Frontal cortex (tissue), 4 donors: Measurements from ENCODE around the gene HMGXB4. TPM values are rescaled to one million over a fixed set of nuclear protein-coding genes. Genes with fewer than 3 reads are reported as not detected.

Experiments used
- DNase-seq, 2 donors: peaks; one replicate each; pipeline ENCODE4 v3.0.0; 2012; ENCODE audit warnings: low spot score in 2 of 2
- FAIRE-seq: peaks from 2 replicates; lab custom pipeline; 2012; peaks lifted over from hg19 to GRCh38; lab: Jason Lieb, UNC
- total RNA-seq: library from RNA; depleted of rRNA; stranded (reverse); fragments of >200 nt; gene quantifications from one replicate; pipeline ENCODE4 v1.2.3, GENCODE V29; 2014
- donor health status: control.
- donor health status: control.
- donor health status: control.

Gene HMGXB4
- total RNA-seq, 1 donor from 2014 or later: 22.0 TPM

DNA sequence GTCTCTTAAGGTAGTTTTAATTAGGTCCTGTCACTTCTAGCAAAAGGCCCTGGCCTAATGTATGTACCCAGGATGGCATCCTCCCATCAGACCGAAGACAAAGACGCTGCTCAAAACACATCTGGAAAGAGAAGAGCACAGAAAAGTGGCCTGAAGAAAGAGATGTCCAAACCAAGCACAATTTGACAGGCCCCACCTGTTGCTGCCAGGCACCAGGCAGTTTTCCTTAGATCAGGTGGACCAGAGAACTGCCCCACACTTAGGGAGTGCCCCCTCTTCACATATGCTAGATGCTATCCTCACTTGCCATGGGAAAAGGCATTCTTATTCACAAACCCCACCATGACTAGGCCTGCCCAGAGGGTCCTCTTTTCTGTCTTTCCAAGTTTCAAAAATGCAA is 3.3 kb upstream of the HMGXB4 start:
- DNase-seq (no peak), FAIRE-seq (no peak)

DNA sequence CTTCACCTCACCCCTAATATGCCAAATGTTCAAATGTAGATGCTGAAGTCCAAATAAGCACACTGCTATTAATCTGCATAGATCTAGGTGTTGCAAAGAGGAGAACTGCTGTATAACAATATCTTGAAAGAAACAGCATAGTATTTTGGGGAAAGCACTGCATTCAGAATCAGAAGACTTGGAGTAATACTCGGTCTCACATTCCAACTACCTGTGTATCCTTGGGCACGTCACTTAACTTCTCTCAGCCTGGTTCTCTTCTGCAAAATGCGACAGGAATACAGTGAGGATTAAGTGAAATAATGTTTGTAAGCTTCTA is 332 bp upstream of the HMGXB4 start:
- DNase-seq (no peak), FAIRE-seq (no peak)

DNA sequence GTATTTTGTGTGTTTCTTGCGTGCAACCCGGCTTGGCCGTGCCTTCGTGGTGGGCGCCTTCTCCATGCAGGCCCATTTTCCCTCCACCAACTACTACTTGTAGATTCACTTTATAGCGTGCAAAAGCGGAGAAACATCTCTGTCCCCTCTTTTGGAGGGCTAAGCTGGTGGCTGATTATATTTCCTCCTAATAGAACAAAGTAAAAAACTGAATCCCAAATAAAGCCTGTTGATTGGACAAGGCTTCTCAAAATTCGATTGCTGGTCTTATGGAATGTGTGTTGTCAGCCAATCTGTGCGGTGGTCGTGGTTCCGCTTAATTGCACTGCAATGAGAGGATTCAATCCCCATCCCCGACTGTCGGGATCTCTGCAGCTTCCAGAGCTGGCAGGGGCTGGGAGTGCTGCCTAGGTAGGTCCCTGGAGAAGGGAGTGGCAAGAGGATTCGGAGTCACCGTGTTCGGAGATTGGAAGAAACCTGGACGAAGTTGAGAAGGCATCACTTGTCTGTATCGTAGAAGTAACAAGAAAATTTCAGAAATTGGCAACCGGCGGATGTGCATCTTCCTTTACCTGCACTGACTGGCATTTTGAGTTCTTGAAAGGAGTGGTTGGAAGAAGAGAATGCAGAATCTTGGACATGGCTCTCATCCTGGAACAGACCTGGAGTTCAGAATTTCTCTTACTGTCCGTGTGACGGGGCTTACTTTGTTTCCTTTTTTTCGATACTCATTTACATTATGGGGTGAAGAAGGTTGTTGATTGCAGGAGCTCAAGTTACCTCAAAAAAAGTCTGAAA is 1.1 kb downstream of the HMGXB4 start:
- DNase-seq (no peak), FAIRE-seq (no peak)

DNA sequence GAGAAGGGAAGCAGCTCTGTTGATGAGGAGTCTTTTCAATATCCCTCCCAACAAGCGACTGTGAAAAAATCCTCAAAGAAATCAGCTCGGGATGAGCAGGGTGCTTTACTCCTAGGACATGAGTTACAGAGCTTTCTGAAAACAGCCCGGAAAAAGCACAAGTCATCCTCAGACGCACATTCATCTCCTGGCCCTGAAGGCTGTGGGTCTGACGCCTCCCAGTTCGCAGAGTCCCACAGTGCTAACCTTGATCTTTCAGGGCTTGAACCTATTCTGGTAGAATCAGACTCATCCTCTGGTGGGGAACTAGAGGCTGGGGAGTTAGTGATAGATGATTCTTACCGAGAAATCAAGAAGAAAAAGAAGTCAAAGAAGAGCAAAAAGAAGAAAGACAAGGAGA is 7.7 kb downstream of the HMGXB4 start:
- FAIRE-seq (no peak), DNase-seq (no peak)

DNA sequence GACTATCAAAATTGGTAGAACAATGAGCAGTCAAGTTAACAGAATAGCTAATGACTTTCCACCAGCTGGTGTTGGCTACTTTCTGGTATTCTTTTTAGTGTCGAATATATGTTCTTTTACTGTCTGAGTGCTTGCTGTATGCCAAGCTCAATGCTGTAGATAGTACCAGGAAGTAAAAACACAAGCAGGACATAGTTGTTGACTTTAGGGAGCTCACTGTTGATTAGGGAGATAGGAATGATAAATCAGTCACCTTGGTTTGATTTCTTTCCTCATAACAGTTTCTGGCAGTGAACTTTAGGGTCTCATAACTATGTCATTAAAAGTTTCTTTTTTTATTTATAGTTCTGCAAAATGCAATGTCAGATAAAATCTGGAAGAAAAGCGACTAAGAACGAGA is 9.0 kb downstream of the HMGXB4 start:
- DNase-seq (no peak), FAIRE-seq (no peak)

DNA sequence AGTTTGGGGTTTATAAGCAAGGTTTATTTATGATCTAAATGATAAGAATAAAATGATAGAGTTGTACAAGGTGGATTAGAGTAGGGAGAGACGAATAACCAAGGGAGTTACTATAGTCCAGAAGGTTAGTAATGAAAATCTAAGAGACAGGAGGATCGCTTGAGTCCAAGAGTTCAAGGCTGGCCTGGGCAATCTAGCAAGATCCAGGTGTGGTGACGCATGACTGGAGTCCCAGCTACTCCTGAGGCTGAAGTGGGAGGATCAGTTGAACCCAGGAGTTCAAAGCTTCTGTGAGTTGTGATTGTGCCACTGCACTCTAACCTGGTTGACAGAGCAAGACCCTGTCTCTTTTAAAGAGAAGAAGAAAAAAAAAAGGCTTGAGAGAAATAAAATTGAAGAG is 12.3 kb downstream of the HMGXB4 start:
- FAIRE-seq (no peak), DNase-seq (no peak)

DNA sequence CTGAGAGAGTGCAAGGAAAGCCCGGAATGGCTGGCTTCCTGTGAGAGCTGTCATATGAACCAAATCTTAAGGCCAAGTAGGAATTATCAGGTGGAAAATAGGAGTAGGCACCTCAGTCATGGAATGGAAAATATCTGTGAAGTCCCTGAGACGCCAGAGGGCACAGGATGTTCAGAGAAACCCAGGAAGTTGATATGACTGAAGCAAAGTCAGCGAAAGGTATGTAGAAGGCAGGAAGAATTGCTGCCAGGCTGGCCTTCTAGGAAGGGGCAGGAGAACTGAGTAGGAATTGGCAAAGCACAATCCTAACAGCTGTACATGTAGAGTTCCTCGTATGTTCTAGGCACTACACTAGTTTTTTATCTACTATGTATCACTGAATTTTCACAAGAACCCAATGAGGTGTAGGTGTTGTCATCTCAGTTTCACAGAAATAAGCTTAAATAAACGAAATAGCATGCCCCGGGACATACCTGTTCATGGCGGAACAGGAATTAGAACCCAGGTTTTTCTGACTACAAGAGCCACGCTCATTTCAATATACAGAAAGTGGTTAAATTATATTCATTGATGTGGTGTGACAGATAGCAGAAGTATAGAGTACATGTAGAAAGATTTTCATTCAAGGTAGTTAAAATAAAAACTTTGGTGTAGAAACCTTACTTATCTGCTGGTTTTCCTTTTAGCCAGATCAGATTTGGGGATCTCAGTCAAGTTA is 17.0 kb downstream of the HMGXB4 start:
- DNase-seq: no peak
- FAIRE-seq: no peak

DNA sequence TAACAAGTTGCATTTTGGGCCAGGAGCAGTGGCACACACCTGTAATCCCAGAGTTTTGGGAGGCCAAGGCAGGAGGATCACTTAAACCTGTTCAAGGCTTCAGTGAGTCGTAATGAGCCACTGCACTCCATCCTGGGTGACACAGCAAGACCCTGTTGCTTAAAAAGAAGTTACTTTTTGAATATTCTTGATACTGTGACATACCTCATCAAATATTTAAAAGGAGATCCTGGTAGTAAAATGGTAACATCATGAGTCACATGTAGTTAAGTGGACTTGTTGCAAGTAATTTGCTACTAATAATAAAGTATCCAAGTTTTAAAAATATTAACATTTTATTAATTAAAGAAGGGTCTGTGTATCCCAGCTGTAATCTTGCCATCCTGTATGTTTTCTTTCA is 18.3 kb downstream of the HMGXB4 start:
- FAIRE-seq (no peak), DNase-seq (no peak)

DNA sequence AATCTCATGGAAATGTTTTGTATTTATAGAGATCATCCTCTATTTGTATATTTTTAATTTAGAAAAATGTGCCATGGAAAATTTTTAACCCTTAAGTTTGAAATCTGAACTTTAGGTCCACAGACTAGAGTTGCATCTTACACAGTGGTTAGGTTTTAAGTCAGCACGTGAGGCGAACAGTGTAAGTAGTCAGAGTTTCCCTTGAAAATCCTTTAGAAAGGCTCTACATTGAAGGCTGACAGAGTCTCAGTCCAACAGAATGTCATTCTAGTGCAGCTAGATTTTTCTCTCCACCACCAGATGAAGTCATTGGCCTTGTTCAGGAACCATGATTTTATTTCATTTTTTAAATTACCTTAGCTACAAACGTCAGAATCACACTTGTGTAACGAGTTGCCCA is 18.7 kb downstream of the HMGXB4 start:
- DNase-seq (no peak), FAIRE-seq (no peak)

DNA sequence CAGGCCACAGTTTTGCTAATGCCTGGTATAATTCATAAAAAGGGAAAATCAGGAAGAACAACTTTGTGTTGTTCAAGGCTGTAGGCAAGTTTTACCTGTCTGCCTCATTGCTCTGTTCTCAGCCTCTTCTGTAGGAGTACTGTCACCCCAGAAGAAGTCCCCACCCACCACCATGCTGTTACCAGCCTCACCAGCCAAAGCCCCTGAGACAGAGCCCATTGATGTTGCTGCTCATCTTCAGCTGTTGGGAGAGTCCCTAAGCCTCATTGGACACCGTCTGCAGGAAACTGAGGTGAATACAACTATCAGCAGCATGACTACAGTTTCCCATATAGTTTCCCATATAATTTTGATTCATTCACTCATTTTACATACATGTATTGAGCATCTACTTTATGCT is 30.8 kb downstream of the HMGXB4 start:
- DNase-seq: no peak
- FAIRE-seq: no peak

DNA sequence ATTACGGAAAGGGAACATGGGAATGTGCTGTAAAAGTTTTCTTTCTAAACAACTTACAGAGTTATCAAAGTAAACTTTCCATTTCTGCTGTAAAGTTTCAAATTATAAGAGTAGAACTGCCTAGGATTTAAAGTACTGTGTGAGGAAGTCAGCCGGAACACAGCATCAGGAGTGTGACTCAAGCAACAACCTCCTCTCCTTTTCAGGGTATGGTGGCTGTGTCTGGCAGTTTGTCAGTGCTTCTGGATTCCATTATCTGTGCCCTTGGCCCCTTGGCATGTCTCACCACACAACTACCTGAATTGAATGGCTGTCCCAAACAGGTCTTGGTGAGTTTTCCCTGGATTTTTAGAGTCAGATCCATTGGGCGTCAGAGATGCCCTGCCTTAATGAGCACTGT is 35.5 kb downstream of the HMGXB4 start:
- no peak for DNase-seq
- FAIRE-seq: no peak

DNA sequence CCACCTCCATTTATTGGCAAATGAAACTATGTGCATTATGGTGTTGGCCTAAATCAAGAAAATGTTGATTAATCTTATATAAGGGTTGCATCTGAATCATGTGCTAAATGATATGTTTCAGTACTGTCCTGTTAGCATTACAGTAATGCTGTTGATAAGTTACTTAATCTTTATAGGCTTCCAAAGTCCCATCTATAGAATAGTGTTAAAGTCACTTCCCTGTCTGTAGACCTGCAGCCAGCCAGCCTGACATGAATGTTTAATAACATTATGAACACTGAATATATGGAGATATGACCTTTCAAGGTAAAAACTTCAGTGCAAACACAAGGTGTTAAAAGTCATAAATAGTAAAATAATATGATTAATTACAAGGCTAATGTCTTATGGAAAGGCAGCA is 38.8 kb downstream of the HMGXB4 start:
- FAIRE-seq (no peak), DNase-seq (no peak)

DNA sequence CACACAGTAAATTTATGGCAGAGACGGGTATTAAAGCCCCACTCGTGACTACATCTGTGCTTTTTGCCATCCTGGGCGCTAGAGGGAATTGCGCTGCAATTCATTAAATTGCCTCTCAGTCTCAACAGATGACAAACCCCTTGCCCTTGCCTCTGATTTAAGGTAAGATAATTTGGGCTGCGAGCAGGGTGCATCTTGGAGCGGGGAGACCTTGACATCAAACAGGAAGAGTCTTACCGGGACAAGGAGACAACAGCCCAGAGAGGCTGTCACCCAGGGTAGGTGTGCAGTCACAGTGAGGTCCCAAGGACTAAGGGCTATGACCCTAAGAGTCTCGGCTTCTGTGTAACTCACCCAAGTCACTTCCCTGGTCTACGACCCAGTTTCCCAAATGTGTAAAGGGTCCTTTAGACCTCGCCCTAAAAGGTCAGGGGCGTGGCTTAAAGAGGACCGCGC is 42.0 kb downstream of the HMGXB4 start:
- FAIRE-seq (no peak), DNase-seq (peak in 1 of 2 donors; percentile 24)

DNA sequence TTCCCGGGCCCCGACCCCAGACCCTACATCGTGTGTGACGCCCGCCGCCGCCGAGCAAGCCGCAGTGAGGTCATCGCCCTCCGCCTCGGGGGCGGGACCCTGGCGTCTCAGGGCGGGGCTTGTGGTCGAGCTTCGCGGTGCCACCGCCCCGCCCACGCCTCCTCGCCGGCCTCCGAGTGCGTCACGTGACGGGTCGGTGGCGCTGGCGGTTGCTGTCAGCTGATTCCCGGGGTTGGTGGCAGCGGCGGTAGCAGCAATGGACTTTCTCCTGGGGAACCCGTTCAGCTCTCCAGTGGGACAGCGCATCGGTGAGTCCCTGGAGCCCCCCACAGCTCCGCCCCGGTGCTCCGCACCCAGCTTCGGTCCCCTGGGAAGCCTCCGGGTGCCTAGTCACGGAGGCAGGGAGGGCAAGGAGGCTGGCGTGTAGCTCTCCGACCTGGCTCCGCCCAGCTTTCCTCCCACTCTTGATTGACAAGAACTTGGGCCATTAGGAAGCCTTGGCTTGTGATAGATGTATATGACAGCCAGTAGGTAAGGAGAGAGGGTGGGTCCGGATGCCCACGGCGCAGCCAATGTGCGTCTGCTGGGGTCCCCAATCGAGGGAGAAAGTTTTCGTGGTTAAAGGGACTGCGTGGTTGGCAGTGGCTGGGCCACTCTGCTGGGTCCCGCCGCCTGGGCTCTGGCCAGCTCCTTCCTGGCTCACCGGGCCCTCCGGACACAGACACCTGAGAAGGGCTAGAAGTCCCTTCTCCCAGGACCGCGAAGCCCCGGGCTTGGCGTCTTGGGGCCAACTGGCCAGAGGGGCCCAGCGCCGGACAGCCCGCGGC is 42.6 kb downstream of the HMGXB4 start, which contains the start of gene TOM1:
Gene TOM1 (plus strand): TSS at position 222 of the 827 bp plus-strand sequence. CDS start 35 bp downstream, at position 257.
- FAIRE-seq (peak; percentile 31), DNase-seq (peak; percentile 93 to 95)

DNA sequence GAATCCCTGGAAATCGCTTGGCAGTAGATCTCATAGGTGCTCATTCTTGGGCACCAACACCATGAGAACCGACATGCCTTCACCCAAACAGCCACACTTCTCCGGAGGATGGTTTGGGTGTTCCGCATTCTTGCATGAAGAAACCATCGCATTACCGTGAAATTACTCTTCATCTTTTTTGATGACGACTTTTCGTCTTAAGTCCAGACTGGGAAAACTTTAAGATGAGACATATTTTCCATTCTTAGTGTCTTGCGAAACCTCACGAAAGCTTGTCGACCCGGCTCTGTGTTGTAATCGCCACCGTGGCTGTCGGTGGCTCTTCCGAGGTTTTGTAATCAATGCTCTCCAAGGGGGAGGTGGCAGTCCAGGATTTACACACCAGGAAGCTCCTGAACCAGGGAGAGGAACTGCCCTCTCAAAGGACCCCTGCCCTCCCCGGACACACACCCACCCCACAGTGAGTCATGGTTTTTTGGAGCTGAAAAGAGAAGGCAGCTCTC is 44.1 kb downstream of the HMGXB4 start:
- FAIRE-seq: no peak
- DNase-seq: no peak

DNA sequence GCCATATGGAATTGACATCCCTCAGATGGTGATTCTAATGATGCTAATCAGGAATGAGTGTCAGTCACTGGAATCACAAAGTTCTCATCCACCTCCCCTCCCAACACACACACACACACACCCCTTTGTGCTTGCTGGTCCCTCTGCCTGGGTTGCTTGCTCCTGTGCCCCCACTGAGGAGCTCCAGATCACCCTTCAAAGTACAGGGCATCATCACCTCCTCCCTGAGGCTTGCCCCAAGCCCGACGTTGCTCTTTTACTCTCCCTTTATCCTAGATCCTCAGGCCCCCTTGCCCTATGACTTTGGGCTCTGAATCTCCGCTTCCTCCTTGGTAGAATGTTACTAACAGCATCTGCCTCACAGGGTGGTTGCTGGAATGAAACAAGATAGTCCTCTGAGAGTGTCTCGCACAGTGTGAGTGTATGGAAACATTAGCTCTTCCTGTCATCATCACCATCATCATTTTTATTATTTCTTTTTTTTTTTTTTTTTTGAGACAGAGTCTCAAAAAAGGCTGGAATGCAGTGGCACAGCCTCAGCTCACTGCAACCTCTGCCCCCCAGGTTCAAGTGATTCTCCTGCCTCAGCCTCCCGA is 45.8 kb downstream of the HMGXB4 start:
- DNase-seq: no peak
- no peak for FAIRE-seq

DNA sequence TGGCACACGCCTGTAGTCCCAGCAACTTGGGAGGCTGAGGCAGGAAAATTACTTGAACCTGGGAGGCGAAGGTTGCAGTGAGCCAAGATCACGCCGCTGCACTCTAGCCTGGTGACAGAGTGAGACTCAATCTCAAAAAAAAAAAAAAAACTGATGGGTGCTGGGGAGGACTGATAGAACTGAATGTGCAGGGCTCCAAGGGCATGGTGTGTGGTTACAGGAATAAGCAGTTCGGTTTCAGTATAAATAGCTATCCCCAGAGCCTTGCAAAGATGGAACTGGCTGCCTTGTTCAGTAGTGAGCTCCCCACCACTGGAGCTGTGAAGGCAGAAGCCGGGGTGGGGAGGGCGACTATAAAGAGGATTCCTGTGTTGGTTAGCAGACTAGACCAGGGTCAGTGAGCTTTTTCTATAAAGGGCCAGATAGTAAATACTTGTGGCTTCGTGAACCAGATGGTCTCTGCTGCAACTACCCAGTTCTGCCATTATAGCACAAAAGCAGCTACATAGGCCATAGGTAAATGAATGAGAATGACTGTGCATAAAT is 48.3 kb downstream of the HMGXB4 start:
- FAIRE-seq: no peak
- DNase-seq: no peak

DNA sequence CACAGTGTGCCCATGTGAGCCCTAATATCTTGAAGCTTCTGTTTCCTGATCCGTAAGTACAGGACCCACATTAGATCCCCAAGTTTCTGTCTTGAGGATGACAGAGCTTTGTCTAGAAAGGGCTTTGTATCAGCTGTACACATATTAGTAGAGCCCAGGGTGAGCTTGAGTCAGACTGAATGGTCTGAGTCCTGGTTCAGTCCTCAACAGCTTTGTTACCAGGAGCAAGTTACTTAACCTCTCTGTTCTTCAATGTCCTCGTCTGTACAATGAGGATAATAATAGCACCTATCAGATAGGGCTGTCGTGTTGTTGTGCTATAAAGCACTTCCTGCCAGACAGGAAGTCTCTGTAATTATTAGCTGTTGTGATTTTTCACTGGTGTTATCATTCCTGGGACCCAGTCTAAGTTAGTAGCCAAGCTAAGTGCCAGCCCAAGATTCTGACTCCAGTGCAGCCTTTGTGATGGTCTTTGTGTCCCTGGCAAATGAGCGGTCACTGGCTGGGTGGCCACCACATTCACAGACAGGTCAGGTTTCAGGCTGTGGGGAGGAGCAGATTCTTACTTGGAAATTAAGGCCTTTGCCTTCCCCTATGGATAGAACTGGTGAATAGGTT is 49.2 kb downstream of the HMGXB4 start:
- DNase-seq (no peak), FAIRE-seq (no peak)

DNA sequence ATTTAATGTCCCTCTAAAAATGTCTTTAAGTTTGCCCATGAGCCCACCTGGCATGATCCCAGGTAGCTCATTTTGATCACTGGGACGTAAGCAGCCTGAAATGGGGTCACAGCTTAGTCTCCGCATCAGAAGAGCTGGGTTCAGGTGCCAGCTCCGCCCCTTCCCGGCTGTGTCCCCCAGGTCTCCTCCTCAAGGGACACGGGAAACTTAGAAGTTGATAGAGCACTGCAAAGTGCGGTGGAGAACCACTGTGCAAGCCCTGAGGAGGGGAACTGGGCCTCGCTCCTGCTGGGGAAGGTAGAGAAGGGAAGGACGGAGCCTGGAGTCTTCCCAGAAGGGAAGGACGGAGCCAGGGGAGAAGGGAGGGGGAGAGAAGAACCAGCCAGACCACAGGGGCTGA is 50.1 kb downstream of the HMGXB4 start:
- DNase-seq: no peak

More for the DNA sequence above, 50.1 kb downstream of the HMGXB4 start:
- FAIRE-seq: no peak
